HUDEP-2 (cell line): ENCODE results near the gene IL23R.
A peak's percentile ranks its signal among the peaks of the same experiment; 100 is the strongest.
"Not testable (repeated sequence)": the region's sequence is repeated elsewhere in the genome, so short reads cannot be mapped to it uniquely, and the experiment has no call there.

ENCODE experiments used
- DNase-seq, 76 experiments: peaks; one replicate each; lab custom pipeline; 2025; ENCODE audit not compliant: unreplicated experiment in 76 of 76; lab: John Stamatoyannopoulos, UW

Gene IL23R

GRCh38 chr1:67190942-67191341 lies 24.7 kb downstream of the IL23R start:
- DNase-seq = no peak

GRCh38 chr1:67191668-67192520 lies 25.6 kb downstream of the IL23R start:
- DNase-seq = peak in 34 of 76 experiments; percentile 1 to 69 (median 32)

DNA sequence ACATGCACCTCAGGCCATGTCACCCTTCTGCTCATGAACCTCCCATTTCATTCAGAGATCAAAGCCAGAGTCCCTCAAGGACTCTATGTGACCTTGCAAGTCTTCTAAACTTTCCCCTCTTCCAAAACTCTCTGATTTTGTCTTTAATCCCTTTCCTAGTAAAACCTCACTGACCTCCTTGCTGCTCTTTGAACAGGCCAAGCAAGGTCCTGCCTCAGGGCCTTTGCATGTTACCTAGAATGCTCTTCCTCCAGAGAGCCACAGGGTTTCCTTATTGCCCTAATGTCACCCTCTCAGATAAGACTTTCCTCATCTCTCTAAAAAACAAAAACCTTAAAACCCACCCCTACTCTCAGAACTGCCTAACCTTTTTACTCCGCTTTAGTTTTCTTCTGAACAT lies 26.6 kb downstream of the IL23R start:
- DNase-seq = no peak

- DNase-seq = no peak
These were observed 27.4 kb downstream of the IL23R start for GRCh38 chr1:67193704-67194103.

- DNase-seq = no peak
These were observed 28.1 kb downstream of the IL23R start for GRCh38 chr1:67194209-67194863.

DNA sequence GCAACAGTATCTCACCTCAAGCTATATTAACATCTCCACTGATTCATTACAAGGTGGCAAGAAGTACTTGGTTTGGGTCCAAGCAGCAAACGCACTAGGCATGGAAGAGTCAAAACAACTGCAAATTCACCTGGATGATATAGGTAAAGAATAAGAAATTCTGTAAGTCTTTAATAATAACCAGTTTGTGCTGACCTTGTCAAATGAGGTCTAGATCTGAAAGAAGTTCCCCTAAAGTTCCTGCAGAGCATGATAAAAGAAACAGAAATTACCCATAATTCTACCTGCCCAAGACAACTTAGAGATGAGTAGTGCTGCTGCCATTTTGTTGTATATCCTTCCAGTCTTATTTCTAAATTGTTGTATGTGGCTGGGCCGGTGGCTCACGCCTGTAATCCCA lies 34.5 kb downstream of the IL23R start:
- no peak for DNase-seq

DNA sequence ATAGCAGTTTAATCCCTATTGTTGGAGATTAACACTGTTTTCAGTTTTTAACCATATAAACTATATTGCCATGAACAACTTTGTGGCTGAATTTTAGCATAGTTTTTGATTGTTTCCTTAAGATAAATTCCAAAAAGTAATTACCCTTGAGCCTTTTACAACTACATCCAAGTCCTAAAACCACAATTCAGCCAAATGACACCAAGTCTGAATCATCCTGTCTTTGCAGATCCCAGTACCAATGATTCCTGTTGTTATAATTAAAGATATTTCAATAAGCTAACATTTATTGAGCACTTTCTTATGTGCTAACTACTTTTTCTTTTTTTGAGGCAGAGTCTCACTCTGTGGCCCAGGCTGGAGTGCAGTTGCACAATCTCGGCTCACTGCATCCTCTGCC lies 35.6 kb downstream of the IL23R start:
- DNase-seq = no peak

DNA sequence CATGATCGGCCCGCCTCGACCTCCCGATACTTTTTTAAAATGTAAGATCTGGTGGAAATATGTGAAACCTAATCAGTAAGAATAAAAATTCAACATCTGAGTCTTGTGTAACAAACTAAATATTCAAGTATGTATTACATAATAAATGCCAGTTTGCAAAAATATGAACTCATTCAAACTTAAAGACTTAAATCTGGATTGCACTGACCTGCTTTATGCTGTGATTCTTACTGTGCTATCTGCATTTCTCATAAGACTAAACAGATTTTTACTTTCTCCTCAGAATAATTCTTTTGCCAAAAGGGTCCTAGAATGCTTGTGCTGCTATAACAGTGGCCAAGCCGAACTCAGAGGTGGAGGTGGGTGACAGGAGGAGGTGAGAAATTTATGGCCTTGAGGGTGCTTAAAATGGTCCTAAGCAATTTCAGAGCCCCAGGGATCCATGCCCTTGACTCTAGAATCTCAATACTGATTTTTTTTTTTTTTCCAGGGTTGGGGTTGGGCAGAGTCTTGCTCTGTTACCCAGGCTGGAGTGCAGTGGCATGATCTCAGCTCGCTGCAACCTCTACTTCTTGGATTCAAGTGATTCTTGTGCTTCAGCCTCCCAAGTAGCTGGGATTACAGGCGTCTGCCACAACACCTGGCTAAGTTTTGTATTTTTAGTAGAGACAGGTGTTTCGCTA lies 38.2 kb downstream of the IL23R start:
- no peak for DNase-seq

- DNase-seq = not testable (repeated sequence)
These were observed 41.1 kb downstream of the IL23R start for GRCh38 chr1:67207398-67207797.

DNA sequence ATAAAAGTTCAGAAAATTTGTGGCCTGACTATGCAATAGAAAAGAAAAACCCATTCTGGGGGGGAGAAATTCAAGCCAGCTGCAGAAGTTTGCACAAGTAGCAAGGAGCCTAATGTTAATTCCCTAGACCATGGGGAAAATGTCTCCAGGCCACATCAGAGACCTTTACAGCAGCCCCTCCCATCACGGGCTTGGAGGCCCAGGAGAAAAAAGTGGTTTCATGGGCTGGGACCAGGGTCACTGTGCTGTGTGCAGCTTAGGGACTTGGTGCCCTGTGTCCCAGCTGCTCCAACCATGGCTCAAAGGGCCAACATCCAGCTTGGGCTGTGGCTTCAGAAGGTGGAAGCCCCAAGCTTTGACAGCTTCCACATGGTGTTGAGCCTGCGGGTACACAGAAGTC lies 42.0 kb downstream of the IL23R start:
- DNase-seq = no peak

- DNase-seq = no peak
These were observed 43.3 kb downstream of the IL23R start for GRCh38 chr1:67209521-67209920.

DNA sequence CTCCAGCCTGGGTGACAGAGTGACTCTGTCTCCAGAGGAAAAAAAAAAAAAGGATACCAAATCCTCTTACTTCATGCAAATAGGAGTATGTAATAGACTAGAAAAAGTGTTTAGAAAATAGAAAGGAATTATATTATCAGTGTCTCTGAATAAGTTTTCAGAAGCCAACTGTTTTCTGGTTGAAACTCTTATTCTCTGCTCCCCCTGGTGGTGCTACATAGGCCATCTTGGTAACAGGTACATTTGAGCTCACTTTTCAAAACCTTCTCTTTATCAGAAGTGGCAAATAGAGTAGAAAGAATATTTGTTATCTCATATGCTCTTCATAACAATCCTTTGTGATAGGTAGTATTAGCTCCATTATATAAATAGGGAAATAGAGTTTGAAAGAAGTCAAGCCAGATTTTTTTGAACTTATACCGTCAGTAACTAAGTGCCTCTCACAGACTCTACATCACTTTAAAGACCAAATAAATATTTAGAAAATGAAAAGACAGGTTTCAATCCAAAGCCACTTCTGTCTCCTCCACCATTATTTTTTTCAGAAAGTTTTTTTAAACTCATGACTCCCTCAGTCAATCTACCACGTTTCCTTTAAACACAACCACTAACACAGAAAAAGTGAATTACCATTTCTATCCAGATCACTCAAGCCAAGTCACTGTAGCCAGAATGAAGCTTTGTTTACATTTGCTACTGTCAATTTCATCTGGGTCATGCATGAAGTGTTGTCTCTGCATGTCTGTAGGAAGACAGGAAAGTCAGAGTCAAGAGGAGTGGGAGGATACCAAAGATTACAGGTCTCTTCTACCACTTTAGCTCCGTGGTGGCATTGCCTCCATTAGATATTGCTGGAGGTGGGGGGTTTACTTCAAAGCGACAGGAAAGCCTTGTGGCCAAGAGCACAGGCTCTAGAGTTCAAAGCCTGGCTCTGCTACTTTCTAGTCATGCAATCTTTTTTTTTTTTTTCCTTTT lies 45.6 kb downstream of the IL23R start:
- DNase-seq = peak in 16 of 76 experiments; percentile 3 to 35 (median 19)

DNA sequence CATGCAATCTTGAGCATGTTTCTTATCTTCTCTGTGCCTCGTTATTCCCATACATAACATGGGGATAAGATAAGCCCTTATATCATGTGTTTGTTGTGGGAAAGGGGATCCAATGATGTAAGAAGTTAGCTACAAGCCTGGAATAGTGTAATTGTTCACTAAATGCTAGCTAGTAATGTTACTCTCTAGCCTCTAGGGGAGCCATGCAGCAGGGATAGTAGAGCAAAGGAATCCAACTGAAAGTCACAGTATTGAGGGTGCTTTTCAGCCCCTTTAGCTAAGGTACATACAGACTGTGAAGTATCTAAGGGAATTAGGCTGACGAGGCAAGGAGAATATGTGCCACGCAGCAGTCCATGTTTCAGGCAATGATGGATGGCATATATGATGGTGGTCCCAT lies 46.9 kb downstream of the IL23R start:
- DNase-seq = peak in 9 of 76 experiments; percentile 1 to 23 (median 20)

- no peak for DNase-seq
These were observed 47.7 kb downstream of the IL23R start for GRCh38 chr1:67213948-67214347.

- DNase-seq = peak in 23 of 76 experiments; percentile 3 to 55 (median 16)
These were observed 48.3 kb downstream of the IL23R start for GRCh38 chr1:67214420-67215174.

- no peak for DNase-seq
These were observed 50.1 kb downstream of the IL23R start for GRCh38 chr1:67216401-67216800.

DNA sequence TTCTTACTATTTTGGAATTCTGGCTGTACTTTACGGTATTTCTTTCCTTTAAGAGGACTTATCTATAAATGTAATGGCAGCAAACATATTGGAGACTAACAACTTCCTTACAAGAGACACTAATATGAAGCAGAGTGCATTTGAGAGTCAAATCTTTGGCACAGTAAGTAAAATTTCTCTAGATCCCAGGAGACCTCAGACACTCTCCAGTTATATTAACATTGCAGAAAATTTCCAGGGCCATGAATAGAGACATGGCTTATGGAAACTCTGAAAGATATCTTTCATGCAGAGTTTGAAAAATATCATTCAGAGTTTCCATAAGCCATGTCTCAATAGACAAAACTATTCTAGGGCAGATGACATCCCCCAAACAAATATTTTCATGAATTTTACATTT lies 51.2 kb downstream of the IL23R start:
- no peak for DNase-seq

DNA sequence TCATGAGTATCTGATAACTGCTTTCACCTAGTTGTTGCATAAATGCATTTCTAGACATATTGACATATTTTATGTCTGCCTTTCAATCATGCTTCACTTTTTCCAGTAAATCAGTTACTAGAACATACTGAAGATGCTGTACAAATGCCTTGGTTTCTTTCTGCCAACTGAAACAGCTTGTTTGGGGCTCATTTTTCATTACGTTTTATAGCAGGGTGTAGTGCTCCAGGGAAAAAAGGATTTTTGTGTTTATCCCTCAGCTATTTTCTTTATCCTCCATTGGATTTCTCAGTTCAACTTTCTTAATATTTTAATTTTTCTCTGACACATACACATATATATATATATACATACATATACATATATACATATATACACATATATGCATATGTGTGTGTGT lies 51.7 kb downstream of the IL23R start:
- DNase-seq = no peak

- DNase-seq = no peak
These were observed 58.6 kb downstream of the IL23R start for GRCh38 chr1:67224856-67225255.

DNA sequence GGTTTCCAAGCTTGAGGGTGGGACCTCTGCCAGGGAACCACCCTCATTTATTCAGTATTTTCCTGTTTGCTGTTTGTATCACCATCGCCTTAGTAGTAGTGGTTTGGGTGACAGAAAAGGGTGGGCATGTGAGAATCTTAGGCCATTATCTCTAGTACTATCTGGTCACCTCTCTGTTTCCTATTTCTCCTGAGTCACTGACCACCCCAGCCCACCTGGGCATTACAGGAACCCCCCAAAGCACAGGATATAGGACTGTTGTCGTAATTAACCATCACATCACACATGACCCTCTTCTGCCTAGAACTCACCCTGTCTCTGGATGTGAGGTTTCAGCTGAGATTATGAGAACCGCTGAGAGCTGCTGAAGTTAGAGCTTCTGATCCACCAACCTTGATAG lies 60.4 kb downstream of the IL23R start:
- no peak for DNase-seq
